Stimulated activated CD4-positive, alpha-beta T cell treated with anti-CD3 and anti-CD28 coated beads, Interleukin-1b, Interleukin-23, amount 100 ng/mL, for 24 hours (primary cell): ENCODE data around the gene CORO2A.
"Not testable (repeated sequence)": the region's sequence is repeated elsewhere in the genome, so short reads cannot be mapped to it uniquely, and the experiment has no call there.

ENCODE experiments used
- DNase-seq, 4 experiments: peaks; one replicate each; pipeline ENCODE4 v3.0.0-alpha.2; 2020; ENCODE audit warnings: low read depth in 4 of 4, low spot score in 1 of 4

Gene CORO2A

DNA sequence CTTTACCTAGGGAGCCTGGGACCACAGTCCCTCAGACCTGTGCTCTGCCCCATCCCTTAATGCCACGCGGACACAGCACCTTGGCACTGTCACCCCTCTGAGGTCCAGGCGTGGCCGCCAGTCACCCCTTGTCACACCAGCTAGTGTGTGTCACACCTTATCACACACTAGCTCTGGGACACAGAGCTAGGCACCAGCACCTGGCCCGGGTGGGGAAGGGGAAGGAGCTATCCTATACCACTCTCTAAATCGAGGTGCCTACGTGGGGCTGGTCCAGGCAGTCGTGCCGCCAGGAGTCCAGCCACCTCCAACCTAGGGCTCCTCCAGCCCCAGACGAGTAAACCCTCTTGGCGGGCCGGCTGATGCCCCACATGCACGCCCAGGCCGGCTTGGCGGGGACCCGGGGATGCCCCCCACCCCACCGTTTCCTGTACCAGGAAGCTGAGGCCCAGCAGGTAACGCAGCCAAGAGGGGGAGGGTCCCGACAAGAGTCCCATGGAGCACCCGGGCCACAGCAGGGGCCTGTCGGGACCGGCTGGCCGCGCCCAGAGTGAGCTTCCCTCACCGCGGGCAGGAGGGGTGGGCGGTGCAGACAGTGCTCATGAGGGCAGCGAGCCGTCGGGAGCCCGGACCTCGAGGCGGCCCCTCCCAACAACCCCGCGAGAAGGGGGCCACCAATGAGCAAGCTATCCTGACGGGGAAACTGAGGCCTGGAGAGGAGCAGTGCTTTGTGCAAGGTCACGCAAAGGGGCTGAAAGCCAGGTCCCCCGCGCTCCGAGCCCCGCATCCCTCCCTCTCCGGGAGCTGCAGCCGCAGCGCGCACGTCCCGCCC is 550 bp downstream of the CORO2A start:
- peak in 1 of 4 experiments; percentile 9 for DNase-seq

DNA sequence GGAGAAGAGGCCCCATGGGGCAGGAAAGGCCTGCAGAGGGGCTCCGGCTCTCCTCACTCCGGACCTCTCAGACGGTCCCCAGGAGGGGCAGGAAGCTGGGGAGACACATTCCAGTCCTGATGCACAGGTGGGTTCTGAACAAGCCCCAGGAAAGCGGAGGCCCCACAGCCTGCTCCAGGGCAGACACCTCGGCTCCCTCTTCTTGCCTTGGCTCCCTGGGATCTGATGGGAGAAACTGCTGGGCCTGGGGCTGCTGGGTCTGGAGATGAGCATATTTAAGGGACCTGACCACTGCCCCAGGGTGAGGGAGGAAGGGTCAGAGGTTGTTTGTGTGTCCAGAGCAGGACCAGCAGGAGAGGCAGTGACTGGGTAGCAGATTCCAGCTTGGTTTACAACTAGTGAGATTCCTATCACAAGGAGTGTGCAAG is 1.2 kb downstream of the CORO2A start:
- DNase-seq, result no peak

GRCh38 chr9:98190757-98191105 is 1.7 kb downstream of the CORO2A start:
- no peak for DNase-seq

DNA sequence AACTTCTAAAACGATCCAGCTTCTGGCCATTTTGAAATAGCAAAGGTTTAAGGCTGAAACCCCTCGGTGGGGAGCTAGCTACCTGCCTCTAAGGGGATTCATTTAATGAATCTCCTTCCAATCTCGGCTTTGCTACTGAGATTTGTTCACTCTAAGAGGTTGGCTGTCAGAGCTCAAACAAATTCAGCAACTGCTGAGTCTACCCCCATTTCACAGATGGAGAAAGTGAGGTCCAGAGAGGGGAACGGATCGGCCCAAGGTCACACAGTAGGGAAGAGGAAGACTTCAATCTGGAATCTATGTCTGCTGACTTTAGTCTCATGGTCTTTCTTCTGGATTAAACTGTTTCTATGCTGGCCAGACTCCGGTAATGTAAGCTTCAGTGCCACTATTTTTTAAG is 3.0 kb downstream of the CORO2A start:
- no peak for DNase-seq

- DNase-seq, result no peak
Observed at GRCh38 chr9:98187926-98188325, 4.5 kb downstream of the CORO2A start.

DNA sequence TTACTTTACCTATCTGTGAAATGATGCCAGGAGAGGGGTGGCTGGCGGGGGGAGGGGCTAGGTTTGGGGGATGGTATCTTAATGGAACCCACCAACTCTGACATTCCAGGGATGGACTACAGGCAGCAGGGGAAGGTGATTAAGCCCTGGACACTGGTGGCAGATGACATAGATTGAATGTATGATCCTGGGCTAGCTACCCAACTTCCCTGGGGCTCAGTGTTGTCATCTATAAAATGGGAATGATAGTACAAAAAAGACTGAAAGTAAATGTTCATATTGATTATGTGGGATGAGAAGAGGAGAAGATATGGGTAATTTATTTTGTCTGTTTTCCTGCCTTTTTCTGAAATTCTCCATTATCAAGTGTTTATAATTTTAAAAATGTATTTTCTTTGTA is 6.2 kb downstream of the CORO2A start:
- no peak for DNase-seq

- DNase-seq, result no peak
Observed at GRCh38 chr9:98185611-98186171, 6.7 kb downstream of the CORO2A start.

DNA sequence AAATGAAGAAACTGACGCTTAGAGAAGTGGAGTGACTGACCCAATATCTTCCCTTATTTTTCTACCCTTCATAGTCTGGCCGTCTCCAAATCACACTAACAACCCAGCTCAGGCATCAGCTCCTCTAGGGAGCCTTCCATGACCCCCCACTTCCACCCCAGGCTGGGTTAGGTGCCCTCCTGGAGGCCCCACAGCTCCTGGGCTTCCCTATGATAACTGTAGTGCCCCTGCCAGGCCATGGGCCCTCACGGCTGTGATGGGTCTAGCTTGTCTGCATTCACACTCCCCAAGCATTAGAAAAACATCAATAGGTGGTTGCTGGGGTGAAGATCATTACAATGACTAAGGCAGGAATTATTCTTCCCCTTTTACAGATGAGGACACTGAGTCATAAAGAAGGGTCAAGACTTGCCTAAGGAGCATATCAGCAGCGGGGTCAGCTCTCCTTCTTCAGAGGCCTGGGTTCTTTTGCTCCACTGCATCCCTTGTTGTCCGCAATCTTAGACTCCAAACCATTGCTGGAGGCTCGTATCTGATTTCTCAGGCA is 7.3 kb downstream of the CORO2A start:
- no peak for DNase-seq

DNA sequence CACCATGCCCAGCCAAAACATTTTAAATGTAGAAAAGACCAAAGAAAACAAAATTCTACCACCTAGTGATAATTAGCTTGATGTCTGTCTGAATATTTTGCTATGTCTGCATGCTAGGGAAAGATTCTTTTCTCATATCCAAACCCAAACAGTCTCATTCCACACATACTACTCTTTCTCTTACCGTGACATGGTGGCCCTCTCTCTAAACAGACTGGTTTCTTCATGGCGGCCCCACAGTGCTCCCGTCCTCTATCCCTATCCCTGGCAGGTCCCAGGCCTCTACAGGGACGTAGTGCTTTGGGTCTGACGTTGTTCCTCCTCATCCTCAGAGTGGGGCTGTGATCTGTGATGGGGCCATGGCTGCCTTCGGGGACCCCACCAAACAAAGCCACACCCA is 8.1 kb downstream of the CORO2A start:
- no peak for DNase-seq

GRCh38 chr9:98182889-98183599 is 9.4 kb downstream of the CORO2A start:
- DNase-seq, result no peak

GRCh38 chr9:98182069-98182820 is 10.2 kb downstream of the CORO2A start:
- DNase-seq, result no peak

- DNase-seq, result no peak
Observed at GRCh38 chr9:98181746-98182068, 10.7 kb downstream of the CORO2A start.

DNA sequence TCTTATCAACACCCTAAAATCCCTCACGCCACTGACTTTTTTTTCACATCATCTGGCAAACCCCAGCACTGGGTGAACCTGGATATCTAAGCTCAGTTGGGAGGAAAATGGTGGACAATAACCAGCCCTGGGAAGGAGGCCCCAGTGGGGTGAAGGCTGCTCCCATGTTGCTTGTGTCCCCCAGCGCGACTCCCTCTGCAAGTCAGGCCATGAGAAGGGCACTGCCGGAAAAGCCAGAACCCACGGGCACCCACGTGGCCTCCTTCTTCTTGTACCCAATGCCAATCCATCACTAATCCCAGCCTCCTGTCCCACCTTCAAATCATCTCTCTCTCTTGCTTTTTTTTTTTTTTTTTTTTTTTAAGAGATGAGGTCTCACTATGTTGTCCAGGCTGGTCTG is 11.4 kb downstream of the CORO2A start:
- no peak for DNase-seq

GRCh38 chr9:98178874-98179850 is 13.3 kb downstream of the CORO2A start:
- DNase-seq, result no peak

DNA sequence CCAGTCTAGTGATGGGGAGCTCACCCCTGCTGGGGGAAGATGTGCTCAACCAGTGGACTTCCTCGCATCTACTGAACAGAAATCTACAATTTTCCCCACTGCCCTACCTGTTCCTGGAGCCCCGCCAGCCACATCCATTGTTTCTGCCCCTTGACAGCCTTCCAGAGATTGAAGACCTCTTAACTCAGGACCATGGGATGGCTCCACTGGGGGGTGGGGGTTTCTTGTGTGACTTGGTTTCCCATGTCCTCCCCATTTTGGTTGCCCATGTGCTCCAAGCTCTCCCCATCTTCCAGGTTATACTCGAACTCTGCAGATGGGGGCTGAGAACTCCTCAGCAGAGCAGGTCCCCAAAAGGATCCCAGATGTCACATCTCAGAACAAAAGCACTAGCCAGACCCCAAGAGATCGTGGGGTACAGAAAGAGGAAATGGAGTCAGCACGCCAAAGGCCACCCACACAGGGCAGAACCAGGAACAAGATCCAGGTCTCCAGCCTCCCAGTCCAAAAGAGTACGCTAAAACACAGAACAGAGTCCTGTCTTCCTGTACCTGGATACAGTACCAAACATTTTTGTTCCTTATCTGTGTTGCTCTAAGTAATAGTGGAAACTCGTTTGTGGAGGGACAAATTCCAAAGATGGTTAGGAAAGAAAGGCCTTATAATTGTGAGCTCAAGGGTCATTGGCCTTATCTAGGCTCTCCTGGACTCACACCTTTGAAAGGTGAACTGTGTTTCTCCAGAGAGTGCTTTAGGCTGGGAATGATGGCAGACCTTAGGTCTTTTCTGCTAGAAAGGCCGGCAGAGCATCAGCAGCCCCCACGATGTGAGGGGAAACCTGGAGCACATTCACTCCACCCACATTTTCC is 15.8 kb downstream of the CORO2A start:
- no peak for DNase-seq

GRCh38 chr9:98175762-98176161 is 16.7 kb downstream of the CORO2A start:
- no peak for DNase-seq

DNA sequence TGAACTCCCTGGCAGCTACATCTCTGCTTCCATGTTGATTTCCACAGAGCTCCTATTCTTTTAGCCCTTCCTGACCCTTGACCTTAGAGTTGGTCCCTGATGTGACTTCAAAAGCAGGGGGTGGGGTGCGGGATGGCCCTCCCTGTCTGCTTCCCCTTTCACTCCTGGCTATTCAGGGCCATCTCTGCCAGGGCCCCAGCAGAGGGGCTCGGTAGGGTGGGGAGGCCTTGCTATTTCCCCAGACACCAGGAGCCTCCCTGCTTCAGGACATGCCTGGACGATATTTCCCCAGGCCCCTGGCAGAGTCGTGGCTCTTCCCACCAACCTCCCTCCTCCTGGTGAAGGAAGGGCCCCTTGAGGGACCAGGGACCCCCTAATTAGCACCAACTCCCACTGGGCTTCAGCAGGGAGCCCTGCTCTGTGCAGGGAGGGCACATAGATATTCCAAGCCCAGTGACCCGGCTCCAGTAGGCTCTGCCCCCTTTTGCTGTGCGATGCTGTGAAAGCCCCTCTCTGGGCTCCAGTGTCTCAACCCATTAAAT is 17.3 kb downstream of the CORO2A start:
- no peak for DNase-seq

- not testable (repeated sequence) for DNase-seq
Observed at GRCh38 chr9:98174502-98174918, 17.9 kb downstream of the CORO2A start.

DNA sequence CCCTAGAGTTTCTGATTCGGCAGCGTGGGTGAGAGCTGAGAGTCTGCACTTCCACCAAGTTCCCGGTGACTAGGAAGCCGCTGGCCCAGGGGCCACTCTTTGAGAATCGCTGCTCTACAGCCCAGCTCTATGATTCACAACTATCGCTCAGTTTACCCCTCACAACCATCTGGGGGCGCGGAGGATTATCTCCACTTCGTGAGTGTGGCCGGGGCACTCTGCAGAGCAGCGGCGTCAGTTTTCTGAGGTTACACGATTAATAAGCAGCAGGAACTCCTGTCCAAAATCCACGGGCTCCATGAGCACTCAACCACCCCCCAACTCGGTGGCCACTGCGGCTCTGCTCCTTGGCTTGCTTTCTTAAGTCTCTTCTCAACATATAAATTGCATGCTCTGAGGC is 19.3 kb downstream of the CORO2A start:
- no peak for DNase-seq
